ENCODE results near the gene MSI2. TPM values are rescaled to one million over a fixed set of nuclear protein-coding genes. Genes with fewer than 3 reads are reported as not detected.

MSI2 gene
- polyA plus RNA-seq, 1 of the 3 experiments (the other 2 are of a cell fraction), result 24.1 TPM

DNA sequence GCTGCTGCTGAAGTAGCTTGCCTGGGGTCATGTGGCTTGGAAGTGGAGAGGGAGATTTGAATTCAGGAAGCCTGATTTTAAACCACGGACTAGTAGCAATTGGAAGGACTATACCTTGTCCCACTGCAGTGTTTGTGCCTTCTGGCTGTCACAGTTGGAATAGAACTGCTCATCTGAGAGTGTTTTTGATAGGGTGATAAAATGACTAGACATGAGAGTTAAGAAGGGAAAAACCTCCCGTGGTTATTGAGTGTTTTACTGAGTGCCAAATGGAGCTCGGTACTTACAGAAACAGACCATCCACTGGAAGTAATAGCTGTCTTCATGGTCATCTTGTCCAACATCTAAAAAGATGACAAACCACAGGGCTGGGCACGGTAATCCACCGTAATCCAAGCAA is 70.4 kb downstream of the MSI2 start:
- no peaks in the 10 kb centered on the region for H3K9me3 ChIP-seq
- H3K4me2 ChIP-seq, result no peak overlapping the region
- DNase-seq, result no peak
- H3K27me3 ChIP-seq (ENCODE audit: insufficient read depth), result no peaks in the 10 kb centered on the region
- peaks cover 5 to 10% of the 10 kb centered on the region in 2 experiments for H3K36me3 ChIP-seq (replicated peaks in 1 of 2; ENCODE audit: control insufficient read depth in 1 of 2, insufficient read depth in 2 of 2, low read length in 1 of 2)
- H3K4me1 ChIP-seq (ENCODE audit: control insufficient read depth in 1 of 2, insufficient read depth in 2 of 2, low read depth in 1 of 2, low read length in 1 of 2), result peaks cover 9 to 14% of the 10 kb centered on the region in 2 experiments; a peak in 3 of 4 replicates
- POLR2A ChIA-PET, result no interaction called here
- H3K4me3 ChIP-seq (ENCODE audit: low read depth in 2 of 2, low read length in 1 of 2), result no peak overlapping the region
- H3K9me2 ChIP-seq, result no peaks in the 10 kb centered on the region
- no peaks in the 10 kb centered on the region for H3F3A ChIP-seq (replicated peaks; ENCODE audit: insufficient read depth)
- H3K27ac ChIP-seq (ENCODE audit: low read depth in 2 of 2, low read length in 1 of 2), result no peak overlapping the region
- CTCF ChIA-PET, result interaction anchor here (1.3 to 2.0 kb wide), 3 partner anchors 12 to 421 kb away, joined by 3 to 6 read pairs (median 4); no protein-coding TSS in a partner anchor
- WGBS (ENCODE audit: low lambda C conversion rate), result 89% methylated on average over 5 of the region's 5 CpGs
- no peaks in the 10 kb centered on the region for H4K20me1 ChIP-seq (ENCODE audit: insufficient read depth)
- TF ChIP-seq, protein P1, sequence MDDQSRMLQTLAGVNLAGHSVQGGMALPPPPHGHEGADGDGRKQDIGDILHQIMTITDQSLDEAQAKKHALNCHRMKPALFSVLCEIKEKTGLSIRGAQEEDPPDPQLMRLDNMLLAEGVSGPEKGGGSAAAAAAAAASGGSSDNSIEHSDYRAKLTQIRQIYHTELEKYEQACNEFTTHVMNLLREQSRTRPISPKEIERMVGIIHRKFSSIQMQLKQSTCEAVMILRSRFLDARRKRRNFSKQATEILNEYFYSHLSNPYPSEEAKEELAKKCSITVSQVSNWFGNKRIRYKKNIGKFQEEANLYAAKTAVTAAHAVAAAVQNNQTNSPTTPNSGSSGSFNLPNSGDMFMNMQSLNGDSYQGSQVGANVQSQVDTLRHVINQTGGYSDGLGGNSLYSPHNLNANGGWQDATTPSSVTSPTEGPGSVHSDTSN (IDR thresholded peaks at IDR 0.05), result no peak
- TF ChIP-seq EZH2phosphoT487 (IDR thresholded peaks at IDR 0.05; ENCODE audit: borderline replicate concordance, low read depth), result no peak
- TF ChIP-seq, protein P2, sequence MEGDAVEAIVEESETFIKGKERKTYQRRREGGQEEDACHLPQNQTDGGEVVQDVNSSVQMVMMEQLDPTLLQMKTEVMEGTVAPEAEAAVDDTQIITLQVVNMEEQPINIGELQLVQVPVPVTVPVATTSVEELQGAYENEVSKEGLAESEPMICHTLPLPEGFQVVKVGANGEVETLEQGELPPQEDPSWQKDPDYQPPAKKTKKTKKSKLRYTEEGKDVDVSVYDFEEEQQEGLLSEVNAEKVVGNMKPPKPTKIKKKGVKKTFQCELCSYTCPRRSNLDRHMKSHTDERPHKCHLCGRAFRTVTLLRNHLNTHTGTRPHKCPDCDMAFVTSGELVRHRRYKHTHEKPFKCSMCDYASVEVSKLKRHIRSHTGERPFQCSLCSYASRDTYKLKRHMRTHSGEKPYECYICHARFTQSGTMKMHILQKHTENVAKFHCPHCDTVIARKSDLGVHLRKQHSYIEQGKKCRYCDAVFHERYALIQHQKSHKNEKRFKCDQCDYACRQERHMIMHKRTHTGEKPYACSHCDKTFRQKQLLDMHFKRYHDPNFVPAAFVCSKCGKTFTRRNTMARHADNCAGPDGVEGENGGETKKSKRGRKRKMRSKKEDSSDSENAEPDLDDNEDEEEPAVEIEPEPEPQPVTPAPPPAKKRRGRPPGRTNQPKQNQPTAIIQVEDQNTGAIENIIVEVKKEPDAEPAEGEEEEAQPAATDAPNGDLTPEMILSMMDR (IDR thresholded peaks at IDR 0.05), result no peak
- TF ChIP-seq GABPA (IDR thresholded peaks at IDR 0.05; ENCODE audit: low read depth), result no peak
- TF ChIP-seq RAD21 (IDR thresholded peaks at IDR 0.05; ENCODE audit: low read length), result no peak
- TF ChIP-seq POLR2AphosphoS5 (IDR thresholded peaks at IDR 0.05; ENCODE audit: low read depth, low read length), result no peak
- TF ChIP-seq TEAD4 (IDR thresholded peaks at IDR 0.05; ENCODE audit: borderline replicate concordance, insufficient read depth), result no peak
- TF ChIP-seq TAF1 (IDR thresholded peaks at IDR 0.05; ENCODE audit: borderline replicate concordance, low read depth, low read length), result no peak
- TF ChIP-seq EP300 (IDR thresholded peaks at IDR 0.05; ENCODE audit: borderline replicate concordance in 1 of 2, low read depth in 1 of 2, low read length in 1 of 2), result no peak
- no peak for TF ChIP-seq SIN3A (IDR thresholded peaks at IDR 0.05; ENCODE audit: borderline replicate concordance, low read depth, low read length)
- TF ChIP-seq MEF2A (IDR thresholded peaks at IDR 0.05; ENCODE audit: borderline replicate concordance, low read depth), result no peak
- TF ChIP-seq MXI1 (IDR thresholded peaks at IDR 0.05; ENCODE audit: low read depth, low read length), result no peak
- no peak for TF ChIP-seq RCOR1 (IDR thresholded peaks at IDR 0.05; ENCODE audit: low read length)
- TF ChIP-seq, protein P3, sequence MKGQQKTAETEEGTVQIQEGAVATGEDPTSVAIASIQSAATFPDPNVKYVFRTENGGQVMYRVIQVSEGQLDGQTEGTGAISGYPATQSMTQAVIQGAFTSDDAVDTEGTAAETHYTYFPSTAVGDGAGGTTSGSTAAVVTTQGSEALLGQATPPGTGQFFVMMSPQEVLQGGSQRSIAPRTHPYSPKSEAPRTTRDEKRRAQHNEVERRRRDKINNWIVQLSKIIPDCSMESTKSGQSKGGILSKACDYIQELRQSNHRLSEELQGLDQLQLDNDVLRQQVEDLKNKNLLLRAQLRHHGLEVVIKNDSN (IDR thresholded peaks at IDR 0.05; ENCODE audit: borderline replicate concordance, low read depth), result no peak
- TF ChIP-seq, protein P4, sequence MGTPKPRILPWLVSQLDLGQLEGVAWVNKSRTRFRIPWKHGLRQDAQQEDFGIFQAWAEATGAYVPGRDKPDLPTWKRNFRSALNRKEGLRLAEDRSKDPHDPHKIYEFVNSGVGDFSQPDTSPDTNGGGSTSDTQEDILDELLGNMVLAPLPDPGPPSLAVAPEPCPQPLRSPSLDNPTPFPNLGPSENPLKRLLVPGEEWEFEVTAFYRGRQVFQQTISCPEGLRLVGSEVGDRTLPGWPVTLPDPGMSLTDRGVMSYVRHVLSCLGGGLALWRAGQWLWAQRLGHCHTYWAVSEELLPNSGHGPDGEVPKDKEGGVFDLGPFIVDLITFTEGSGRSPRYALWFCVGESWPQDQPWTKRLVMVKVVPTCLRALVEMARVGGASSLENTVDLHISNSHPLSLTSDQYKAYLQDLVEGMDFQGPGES (IDR thresholded peaks at IDR 0.05; ENCODE audit: low read depth, low read length), result no peak
- no peak for TF ChIP-seq YY1 (IDR thresholded peaks at IDR 0.05; ENCODE audit: low read depth)
- TF ChIP-seq, protein P5, sequence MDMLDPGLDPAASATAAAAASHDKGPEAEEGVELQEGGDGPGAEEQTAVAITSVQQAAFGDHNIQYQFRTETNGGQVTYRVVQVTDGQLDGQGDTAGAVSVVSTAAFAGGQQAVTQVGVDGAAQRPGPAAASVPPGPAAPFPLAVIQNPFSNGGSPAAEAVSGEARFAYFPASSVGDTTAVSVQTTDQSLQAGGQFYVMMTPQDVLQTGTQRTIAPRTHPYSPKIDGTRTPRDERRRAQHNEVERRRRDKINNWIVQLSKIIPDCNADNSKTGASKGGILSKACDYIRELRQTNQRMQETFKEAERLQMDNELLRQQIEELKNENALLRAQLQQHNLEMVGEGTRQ (IDR thresholded peaks at IDR 0.05; ENCODE audit: borderline replicate concordance, low read depth, low read length), result no peak
- TF ChIP-seq TCF12 (IDR thresholded peaks at IDR 0.05), result no peak
- TF ChIP-seq, protein P6, sequence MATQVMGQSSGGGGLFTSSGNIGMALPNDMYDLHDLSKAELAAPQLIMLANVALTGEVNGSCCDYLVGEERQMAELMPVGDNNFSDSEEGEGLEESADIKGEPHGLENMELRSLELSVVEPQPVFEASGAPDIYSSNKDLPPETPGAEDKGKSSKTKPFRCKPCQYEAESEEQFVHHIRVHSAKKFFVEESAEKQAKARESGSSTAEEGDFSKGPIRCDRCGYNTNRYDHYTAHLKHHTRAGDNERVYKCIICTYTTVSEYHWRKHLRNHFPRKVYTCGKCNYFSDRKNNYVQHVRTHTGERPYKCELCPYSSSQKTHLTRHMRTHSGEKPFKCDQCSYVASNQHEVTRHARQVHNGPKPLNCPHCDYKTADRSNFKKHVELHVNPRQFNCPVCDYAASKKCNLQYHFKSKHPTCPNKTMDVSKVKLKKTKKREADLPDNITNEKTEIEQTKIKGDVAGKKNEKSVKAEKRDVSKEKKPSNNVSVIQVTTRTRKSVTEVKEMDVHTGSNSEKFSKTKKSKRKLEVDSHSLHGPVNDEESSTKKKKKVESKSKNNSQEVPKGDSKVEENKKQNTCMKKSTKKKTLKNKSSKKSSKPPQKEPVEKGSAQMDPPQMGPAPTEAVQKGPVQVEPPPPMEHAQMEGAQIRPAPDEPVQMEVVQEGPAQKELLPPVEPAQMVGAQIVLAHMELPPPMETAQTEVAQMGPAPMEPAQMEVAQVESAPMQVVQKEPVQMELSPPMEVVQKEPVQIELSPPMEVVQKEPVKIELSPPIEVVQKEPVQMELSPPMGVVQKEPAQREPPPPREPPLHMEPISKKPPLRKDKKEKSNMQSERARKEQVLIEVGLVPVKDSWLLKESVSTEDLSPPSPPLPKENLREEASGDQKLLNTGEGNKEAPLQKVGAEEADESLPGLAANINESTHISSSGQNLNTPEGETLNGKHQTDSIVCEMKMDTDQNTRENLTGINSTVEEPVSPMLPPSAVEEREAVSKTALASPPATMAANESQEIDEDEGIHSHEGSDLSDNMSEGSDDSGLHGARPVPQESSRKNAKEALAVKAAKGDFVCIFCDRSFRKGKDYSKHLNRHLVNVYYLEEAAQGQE (IDR thresholded peaks at IDR 0.05; ENCODE audit: low read depth, low read length), result no peak
- no peak for TF ChIP-seq GATA2 (CRISPR knock-in tag; IDR thresholded peaks at IDR 0.05)
- H3K9ac ChIP-seq, result no peak overlapping the region
- no peak overlapping the region for H2AFZ ChIP-seq (ENCODE audit: low read depth)
- no peaks in the 10 kb centered on the region for H3K79me2 ChIP-seq (ENCODE audit: insufficient read depth)
